Ovary (tissue), 9 donors: ENCODE data around the gene KIF14. TPM values are rescaled to one million over a fixed set of nuclear protein-coding genes. Genes with fewer than 3 reads are reported as not detected.

Experiments
- DNase-seq, 5 donors: peaks; one replicate each; pipeline ENCODE4 v3.0.0-alpha.2; 2019 to 2020
- H3K27ac ChIP-seq, 2 donors: fragments of 200-600 bp; one replicate each; pipeline versions ENCODE4 v1.5.1 to v1.8.0; 2019 to 2022
- H3K27me3 ChIP-seq: fragments of 200-600 bp; one replicate; pipeline ENCODE4 v1.8.0; 2022
- H3K36me3 ChIP-seq: fragments of 200-600 bp; sonication (generic); one replicate; pipeline ENCODE4 v1.5.1; 2019
- H3K4me1 ChIP-seq: one replicate; pipeline ENCODE4 v1.8.1; 2013; ENCODE audit warnings: mild to moderate bottlenecking, moderate library complexity; ENCODE audit not compliant: insufficient read depth
- H3K4me3 ChIP-seq: fragments of 200-600 bp; sonication (generic); one replicate; pipeline ENCODE4 v1.5.1; 2017
- H3K9me3 ChIP-seq, 2 donors: fragments of 200-600 bp in 1 of 2; sonication (generic) in 1 of 2; one replicate each; pipeline versions ENCODE4 v1.5.1 to v1.8.1; 2013 to 2019; ENCODE audit warnings: mild to moderate bottlenecking in 1 of 2, moderate library complexity in 1 of 2
- EP300 ChIP-seq: sonication (generic); formaldehyde crosslinking; IDR thresholded peaks from one replicate; pipeline ENCODE4 v1.6.1; 2017; ENCODE audit warnings: antibody characterized with exemption
- POLR2A ChIP-seq: fragments of 450-650 bp; IDR thresholded peaks from one replicate; pipeline ENCODE4 v1.6.1; 2017; ENCODE audit warnings: antibody characterized with exemption, mild to moderate bottlenecking, moderate library complexity
- WGBS, 3 donors: extraction: QIAGEN DNeasy Blood & Tissue Kit in 1 of 3; methylation state at CpG; one replicate each; pipeline versions ENCODE4 v1.1.5 to v1.1.7; 2013 to 2017; 5-methylcytosine and 5-hydroxymethylcytosine counted together
- intact Hi-C, 4 donors: fragments of 100-400 bp; cut with DNase I; formaldehyde crosslinking; loops; one replicate each; pipeline versions ENCODE4 v1.11.0 to v1.15.1; 2022 to 2023
- polyA plus RNA-seq, 2 donors: library from polyadenylated mRNA; stranded (reverse); fragments of 200-250 nt in 1 of 2; fragments of 350-450 nt in 1 of 2; fragmentation: Illumina TruSeq in 1 of 2; extraction: RNeasy Lipid Tissue Mini Kit (QIAGEN cat#74804) in 1 of 2; gene quantifications; one replicate each; pipeline ENCODE4 v1.2.3, GENCODE V29; 2013 to 2014
- total RNA-seq, 7 donors: library from RNA; depleted of rRNA in 2 of 7; stranded (reverse); fragments of >200 nt in 2 of 7; fragmentation: NEBNext Ultra II Directional in 3 of 7; extraction: Animal tissue kit (Norgen Biotek cat#: 25700) in 3 of 7; gene quantifications; one replicate each; pipeline versions ENCODE4 v1.1.0 to v1.2.4, GENCODE V29; 2016 to 2023
- TF ChIP-seq, protein P1 (sequence below), 3 donors: fragments of 450-650 bp in 2 of 3; fragments of 200-600 bp in 1 of 3; IDR thresholded peaks; one replicate each; pipeline versions ENCODE4 v1.5.1 to v1.8.0; 2016 to 2022; ENCODE audit warnings: antibody characterized with exemption in 3 of 3, mild to moderate bottlenecking in 1 of 3
- donor health status: DM: no; HTN: no; CAD: no; lungs with moderate emphysema.
- donor health status: DM: no; HTN: no; CAD: no.
- donor health status: Bipolar disorder and iron deficiency.
- donor health status: DM: yes; HTN: yes; CAD: no.
- donor health status: DM: no; HTN: no; CAD: no.
- donor health status: DM: yes; HTN: yes; CAD: no.

KIF14 gene
- total and polyA plus RNA-seq, 9 donors: 0.03 to 0.40 (median 0.11) TPM; not detected in 2

DNA sequence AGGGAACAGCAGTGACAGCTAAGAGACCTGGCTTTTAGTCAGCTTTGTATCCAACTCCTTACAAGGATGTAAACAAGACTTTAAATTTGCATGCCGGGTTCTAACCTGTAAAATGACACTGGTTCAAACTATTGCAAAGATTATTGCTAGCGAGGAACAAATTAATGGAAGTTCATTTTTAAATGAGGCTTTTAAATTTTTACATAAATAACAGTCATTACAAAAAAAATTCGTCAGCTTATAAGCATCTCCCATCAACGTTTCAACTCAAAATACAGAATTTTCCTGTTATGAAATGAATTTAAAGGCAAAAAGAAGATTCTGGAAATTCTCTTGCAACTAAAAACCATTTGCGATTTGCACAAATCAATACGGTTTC, 668 bp downstream of the KIF14 start:
- H3K27me3 ChIP-seq: no peaks in the 10 kb centered on the region
- intact Hi-C loops: loop anchor here in 2 of 4 donors (5.0 to 10.0 kb wide), 2 partner anchors 182 to 185 kb away; no protein-coding TSS in a partner anchor
- no peaks in the 10 kb centered on the region for H3K4me1 ChIP-seq
- no peaks in the 10 kb centered on the region for H3K9me3 ChIP-seq
- WGBS, 3 donors: 2 to 5% (median 3%) methylated on average over 6 of the region's 6 CpGs
- no peak for TF ChIP-seq EP300
- TF ChIP-seq POLR2A: no peak
- TF ChIP-seq, protein P1, sequence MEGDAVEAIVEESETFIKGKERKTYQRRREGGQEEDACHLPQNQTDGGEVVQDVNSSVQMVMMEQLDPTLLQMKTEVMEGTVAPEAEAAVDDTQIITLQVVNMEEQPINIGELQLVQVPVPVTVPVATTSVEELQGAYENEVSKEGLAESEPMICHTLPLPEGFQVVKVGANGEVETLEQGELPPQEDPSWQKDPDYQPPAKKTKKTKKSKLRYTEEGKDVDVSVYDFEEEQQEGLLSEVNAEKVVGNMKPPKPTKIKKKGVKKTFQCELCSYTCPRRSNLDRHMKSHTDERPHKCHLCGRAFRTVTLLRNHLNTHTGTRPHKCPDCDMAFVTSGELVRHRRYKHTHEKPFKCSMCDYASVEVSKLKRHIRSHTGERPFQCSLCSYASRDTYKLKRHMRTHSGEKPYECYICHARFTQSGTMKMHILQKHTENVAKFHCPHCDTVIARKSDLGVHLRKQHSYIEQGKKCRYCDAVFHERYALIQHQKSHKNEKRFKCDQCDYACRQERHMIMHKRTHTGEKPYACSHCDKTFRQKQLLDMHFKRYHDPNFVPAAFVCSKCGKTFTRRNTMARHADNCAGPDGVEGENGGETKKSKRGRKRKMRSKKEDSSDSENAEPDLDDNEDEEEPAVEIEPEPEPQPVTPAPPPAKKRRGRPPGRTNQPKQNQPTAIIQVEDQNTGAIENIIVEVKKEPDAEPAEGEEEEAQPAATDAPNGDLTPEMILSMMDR (IDR thresholded peaks at IDR 0.05): no peak
- DNase-seq: no peak
- H3K36me3 ChIP-seq: no peaks in the 10 kb centered on the region
- no peak overlapping the region for H3K27ac ChIP-seq
- H3K4me3 ChIP-seq: peak overlapping the region; percentile 49

DNA sequence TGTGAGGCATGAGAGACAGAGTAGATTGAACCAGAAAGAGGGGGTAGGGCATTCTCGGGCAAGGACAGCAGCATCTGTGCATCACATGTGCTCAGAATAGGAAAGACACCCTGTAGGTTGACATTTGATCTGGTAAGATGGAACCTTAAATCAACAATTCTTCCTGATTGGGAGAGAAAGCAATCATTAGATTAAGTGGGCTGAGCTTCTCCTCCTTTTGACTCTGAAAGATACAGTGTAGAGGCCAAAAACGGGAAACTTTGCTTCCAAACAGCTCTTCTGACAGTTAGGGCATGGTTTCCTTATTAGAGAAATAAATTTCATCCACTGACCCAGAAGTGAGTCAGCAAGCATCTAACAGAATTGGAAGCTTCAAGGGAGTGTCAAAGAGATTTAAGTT, 9.7 kb downstream of the KIF14 start:
- no peaks in the 10 kb centered on the region for H3K9me3 ChIP-seq
- no peaks in the 10 kb centered on the region for H3K4me1 ChIP-seq
- no peak overlapping the region for H3K4me3 ChIP-seq
- intact Hi-C loops: no loop called here
- DNase-seq: no peak
- TF ChIP-seq, protein P1 (IDR thresholded peaks at IDR 0.05): no peak
- TF ChIP-seq EP300: no peak
- TF ChIP-seq POLR2A: no peak
- no peak overlapping the region for H3K27ac ChIP-seq
- H3K27me3 ChIP-seq: no peaks in the 10 kb centered on the region
- 51 to 58% (median 56%) methylated on average over 2 of the region's 2 CpGs for WGBS, 3 donors
- H3K36me3 ChIP-seq: no peaks in the 10 kb centered on the region

DNA sequence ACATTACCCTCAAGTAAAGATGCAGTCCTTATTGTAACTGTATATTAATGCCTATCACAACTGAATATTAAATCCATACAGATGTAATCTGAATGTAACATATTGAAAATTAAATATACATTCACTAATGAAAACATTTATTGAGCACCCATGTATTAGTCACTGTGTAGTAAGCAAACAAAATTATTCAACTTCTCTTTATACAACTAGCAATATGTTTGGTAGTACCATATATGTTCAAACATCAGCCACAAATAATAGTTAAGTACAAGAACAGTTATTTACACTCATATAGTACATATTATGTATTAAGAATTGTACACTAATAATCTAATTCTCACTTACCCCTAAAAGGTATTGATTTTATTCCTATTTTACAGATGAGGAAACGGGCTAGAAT, 17.9 kb downstream of the KIF14 start:
- TF ChIP-seq, protein P1 (IDR thresholded peaks at IDR 0.05): no peak
- no peak for TF ChIP-seq POLR2A
- no peak for TF ChIP-seq EP300
- H3K4me1 ChIP-seq: no peaks in the 10 kb centered on the region
- intact Hi-C loops: no loop called here
- no peak for DNase-seq
- no peaks in the 10 kb centered on the region for H3K9me3 ChIP-seq
- no peak overlapping the region for H3K4me3 ChIP-seq
- no peaks in the 10 kb centered on the region for H3K36me3 ChIP-seq
- no peak overlapping the region for H3K27ac ChIP-seq
- H3K27me3 ChIP-seq: no peaks in the 10 kb centered on the region
- 96 to 97% (median 96%) methylated on average over 1 of the region's 1 CpG for WGBS, 3 donors

DNA sequence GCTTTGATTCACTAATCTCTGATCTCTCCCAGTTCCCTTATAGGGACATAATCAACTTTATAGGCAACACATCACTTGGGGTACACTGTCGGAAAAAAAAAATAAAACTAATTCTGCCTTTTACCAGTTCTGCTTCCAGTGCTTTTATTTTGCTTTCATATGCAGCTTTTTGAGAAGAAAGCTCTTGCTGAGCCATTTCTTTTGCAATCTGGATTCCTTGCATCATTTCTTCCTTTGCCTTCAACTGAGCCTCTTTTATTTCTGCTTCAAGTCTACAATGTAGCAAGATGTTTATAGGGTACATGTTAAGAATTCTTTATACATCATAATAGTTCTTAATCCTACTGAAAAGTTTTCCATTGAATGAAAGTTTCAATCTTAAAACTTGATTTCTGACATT, 30.6 kb downstream of the KIF14 start:
- intact Hi-C loops: no loop called here
- DNase-seq: no peak
- H3K27me3 ChIP-seq: no peaks in the 10 kb centered on the region
- WGBS, 3 donors: 90 to 95% (median 90%) methylated on average over 1 of the region's 1 CpG
- H3K4me3 ChIP-seq: no peak overlapping the region
- TF ChIP-seq POLR2A (no peak), EP300 (no peak)
- TF ChIP-seq, protein P1 (IDR thresholded peaks at IDR 0.05): no peak
- no peaks in the 10 kb centered on the region for H3K4me1 ChIP-seq
- H3K36me3 ChIP-seq: no peaks in the 10 kb centered on the region
- no peaks in the 10 kb centered on the region for H3K9me3 ChIP-seq
- no peak overlapping the region for H3K27ac ChIP-seq

DNA sequence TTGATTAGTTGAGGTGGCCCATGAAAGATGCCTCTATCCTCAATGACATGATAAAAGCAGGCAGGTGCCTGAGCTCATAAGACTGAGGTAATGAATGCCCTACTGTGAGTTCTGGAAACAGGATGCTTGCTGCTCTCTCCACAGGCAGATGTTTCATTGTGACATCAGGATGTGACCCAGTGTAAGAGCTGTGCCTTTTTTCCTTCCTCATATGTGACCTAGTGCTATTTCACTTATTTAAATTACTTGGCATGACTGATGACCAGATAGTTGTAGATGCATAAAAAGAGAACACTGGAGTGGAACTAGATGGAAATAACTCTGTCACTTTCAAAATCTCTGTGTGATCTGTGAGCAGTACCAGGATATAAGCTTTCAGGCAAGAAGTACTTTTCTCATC, 31.9 kb downstream of the KIF14 start:
- TF ChIP-seq POLR2A (no peak), EP300 (no peak)
- TF ChIP-seq, protein P1 (IDR thresholded peaks at IDR 0.05): no peak
- intact Hi-C loops: no loop called here
- Histone ChIP-seq H3K36me3 (no peaks in the 10 kb centered on the region), H3K27me3 (no peaks in the 10 kb centered on the region), H3K9me3 (no peaks in the 10 kb centered on the region), H3K4me3 (no peak overlapping the region), H3K4me1 (no peaks in the 10 kb centered on the region), H3K27ac (no peak overlapping the region)
- DNase-seq: no peak
